Uterus (tissue), 4 donors: Measurements from ENCODE around the gene AGL. TPM values are rescaled to one million over a fixed set of nuclear protein-coding genes. Genes with fewer than 3 reads are reported as not detected.
"Not testable (repeated sequence)": the region's sequence is repeated elsewhere in the genome, so short reads cannot be mapped to it uniquely, and the experiment has no call there.

ENCODE experiments used
- DNase-seq, 2 donors: peaks; one replicate each; pipeline ENCODE4 v3.0.0-alpha.2; 2019 to 2020
- H3K27ac ChIP-seq, 2 donors: fragments of 200-600 bp; sonication (generic); 1 replicate in 1 of 2; 2 replicates in 1 of 2; pipeline ENCODE4 v1.5.1; 2016 to 2018
- H3K27me3 ChIP-seq, 2 donors: fragments of 200-600 bp; sonication (generic); one replicate each; pipeline ENCODE4 v1.5.1; 2018 to 2019; ENCODE audit warnings: control low read depth in 1 of 2
- H3K36me3 ChIP-seq, 2 donors: fragments of 200-600 bp; sonication (generic); one replicate each; pipeline ENCODE4 v1.5.1; 2019; ENCODE audit warnings: control low read depth in 1 of 2
- H3K4me1 ChIP-seq, 2 donors: fragments of 200-600 bp; sonication (generic); one replicate each; pipeline ENCODE4 v1.5.1; 2018 to 2019; ENCODE audit warnings: control low read depth in 1 of 2
- H3K4me3 ChIP-seq, 2 donors: fragments of 200-600 bp; sonication (generic); 1 replicate in 1 of 2; 2 replicates in 1 of 2; pipeline ENCODE4 v1.5.1; 2018 to 2019; ENCODE audit warnings: mild to moderate bottlenecking in 1 of 2
- H3K9me3 ChIP-seq, 2 donors: fragments of 200-600 bp; sonication (generic); one replicate each; pipeline ENCODE4 v1.5.1; 2019; ENCODE audit warnings: control low read depth in 1 of 2
- POLR2A ChIP-seq, 2 donors: fragments of 450-650 bp; IDR thresholded peaks; one replicate each; pipeline ENCODE4 v1.6.1; 2016; ENCODE audit warnings: antibody characterized with exemption in 2 of 2, mild to moderate bottlenecking in 1 of 2, moderate library complexity in 1 of 2
- intact Hi-C: fragments of 100-400 bp; cut with DNase I; formaldehyde crosslinking; loops from one replicate; pipeline ENCODE4 v1.15.1; 2023; ENCODE audit warnings: low total_unique reads
- total RNA-seq, 4 donors: library from RNA; depleted of rRNA in 3 of 4; stranded (reverse); fragments of >200 nt in 3 of 4; gene quantifications; one replicate each; pipeline versions ENCODE4 v1.1.0 to v1.2.4, GENCODE V29; 2014 to 2023
- TF ChIP-seq, protein P1 (sequence below), 4 experiments: fragments of 200-600 bp in 2 of 4; fragments of 450-650 bp in 2 of 4; sonication (generic) in 2 of 4; IDR thresholded peaks; one replicate each; pipeline ENCODE4 v1.5.1; 2016 to 2019; ENCODE audit warnings: antibody characterized with exemption in 4 of 4, mild to moderate bottlenecking in 2 of 4, moderate library complexity in 1 of 4
- donor health status: DM: yes; HTN: yes; CAD: no.

The AGL gene
- total RNA-seq, 4 donors from 2014 or later: 10.5 to 27.9 (median 14.2) TPM

DNA sequence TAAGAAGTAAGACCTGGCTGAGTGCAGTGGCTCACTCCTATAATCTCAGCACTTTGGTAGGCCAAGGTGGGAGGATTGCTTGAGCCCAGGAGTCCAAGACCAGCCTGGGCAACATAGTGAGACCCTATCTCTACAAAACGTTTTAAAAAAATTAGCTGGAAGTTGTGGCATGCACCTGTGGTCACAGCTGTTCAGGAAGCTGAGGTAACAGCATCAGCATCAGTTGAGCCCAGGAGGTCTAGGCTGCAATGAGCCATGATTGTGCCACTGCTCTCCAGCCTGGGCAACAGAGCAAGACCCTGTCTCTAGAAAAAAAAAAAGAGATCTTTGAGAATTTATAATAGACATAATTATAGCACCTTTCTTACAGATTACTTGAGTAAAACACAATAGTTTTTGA is 36.0 kb downstream of the AGL start:
- intact Hi-C loops: no loop called here
- Histone ChIP-seq H3K4me3 (no peak overlapping the region), H3K4me1 (no peaks in the 10 kb centered on the region), H3K36me3 (no peaks in the 10 kb centered on the region), H3K27ac (no peak overlapping the region), H3K9me3 (no peaks in the 10 kb centered on the region), H3K27me3 (no peaks in the 10 kb centered on the region)
- DNase-seq: no peak
- TF ChIP-seq, protein P1, sequence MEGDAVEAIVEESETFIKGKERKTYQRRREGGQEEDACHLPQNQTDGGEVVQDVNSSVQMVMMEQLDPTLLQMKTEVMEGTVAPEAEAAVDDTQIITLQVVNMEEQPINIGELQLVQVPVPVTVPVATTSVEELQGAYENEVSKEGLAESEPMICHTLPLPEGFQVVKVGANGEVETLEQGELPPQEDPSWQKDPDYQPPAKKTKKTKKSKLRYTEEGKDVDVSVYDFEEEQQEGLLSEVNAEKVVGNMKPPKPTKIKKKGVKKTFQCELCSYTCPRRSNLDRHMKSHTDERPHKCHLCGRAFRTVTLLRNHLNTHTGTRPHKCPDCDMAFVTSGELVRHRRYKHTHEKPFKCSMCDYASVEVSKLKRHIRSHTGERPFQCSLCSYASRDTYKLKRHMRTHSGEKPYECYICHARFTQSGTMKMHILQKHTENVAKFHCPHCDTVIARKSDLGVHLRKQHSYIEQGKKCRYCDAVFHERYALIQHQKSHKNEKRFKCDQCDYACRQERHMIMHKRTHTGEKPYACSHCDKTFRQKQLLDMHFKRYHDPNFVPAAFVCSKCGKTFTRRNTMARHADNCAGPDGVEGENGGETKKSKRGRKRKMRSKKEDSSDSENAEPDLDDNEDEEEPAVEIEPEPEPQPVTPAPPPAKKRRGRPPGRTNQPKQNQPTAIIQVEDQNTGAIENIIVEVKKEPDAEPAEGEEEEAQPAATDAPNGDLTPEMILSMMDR (IDR thresholded peaks at IDR 0.05): no peak
- no peak for TF ChIP-seq POLR2A (IDR thresholded peaks at IDR 0.05)

DNA sequence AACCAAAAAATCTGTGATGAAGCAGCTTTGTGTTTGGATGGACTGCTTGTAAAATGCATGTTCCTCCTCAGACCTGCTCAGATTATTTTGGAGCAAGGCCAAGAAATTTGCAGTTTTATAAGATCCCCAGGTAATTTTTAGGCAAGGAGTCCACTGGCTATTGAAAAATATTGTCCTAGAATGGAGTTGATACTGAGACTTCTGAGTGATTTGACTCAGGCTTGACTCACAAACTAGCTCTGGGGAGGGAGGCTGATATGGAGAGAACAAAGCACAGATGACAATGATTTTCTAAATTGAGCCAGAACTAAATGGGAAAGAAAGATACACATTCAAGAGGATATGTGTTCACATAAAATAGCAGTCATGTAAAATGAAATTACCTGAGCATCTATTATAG is 36.7 kb downstream of the AGL start:
- no peak for DNase-seq
- Histone ChIP-seq H3K36me3 (no peaks in the 10 kb centered on the region), H3K27me3 (no peaks in the 10 kb centered on the region), H3K4me3 (no peak overlapping the region), H3K4me1 (no peaks in the 10 kb centered on the region), H3K9me3 (no peaks in the 10 kb centered on the region), H3K27ac (no peak overlapping the region)
- TF ChIP-seq, protein P1 (IDR thresholded peaks at IDR 0.05): no peak
- no peak for TF ChIP-seq POLR2A (IDR thresholded peaks at IDR 0.05)
- intact Hi-C loops: no loop called here

DNA sequence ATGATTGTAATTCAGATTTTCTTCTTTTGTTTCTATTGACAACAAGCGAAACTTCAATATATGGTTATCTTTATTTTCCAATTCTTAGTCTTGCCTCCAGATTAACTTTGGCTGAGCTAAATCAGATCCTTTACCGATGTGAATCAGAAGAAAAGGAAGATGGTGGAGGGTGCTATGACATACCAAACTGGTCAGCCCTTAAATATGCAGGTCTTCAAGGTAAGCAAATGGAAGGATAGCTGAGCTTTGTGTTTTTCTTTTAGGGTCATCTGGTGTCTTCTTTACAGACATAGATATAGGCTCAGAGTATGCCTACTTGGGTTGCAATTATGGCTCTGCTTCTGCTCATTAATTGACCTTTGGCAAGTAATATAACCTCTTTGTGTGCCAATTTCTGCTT is 37.7 kb downstream of the AGL start:
- intact Hi-C loops: no loop called here
- H3K36me3 ChIP-seq: no peaks in the 10 kb centered on the region
- H3K4me1 ChIP-seq: no peaks in the 10 kb centered on the region
- TF ChIP-seq, protein P1 (IDR thresholded peaks at IDR 0.05): no peak
- no peak for TF ChIP-seq POLR2A (IDR thresholded peaks at IDR 0.05)
- H3K27me3 ChIP-seq: no peaks in the 10 kb centered on the region
- H3K4me3 ChIP-seq: no peak overlapping the region
- DNase-seq: no peak
- no peak overlapping the region for H3K27ac ChIP-seq
- H3K9me3 ChIP-seq: no peaks in the 10 kb centered on the region

DNA sequence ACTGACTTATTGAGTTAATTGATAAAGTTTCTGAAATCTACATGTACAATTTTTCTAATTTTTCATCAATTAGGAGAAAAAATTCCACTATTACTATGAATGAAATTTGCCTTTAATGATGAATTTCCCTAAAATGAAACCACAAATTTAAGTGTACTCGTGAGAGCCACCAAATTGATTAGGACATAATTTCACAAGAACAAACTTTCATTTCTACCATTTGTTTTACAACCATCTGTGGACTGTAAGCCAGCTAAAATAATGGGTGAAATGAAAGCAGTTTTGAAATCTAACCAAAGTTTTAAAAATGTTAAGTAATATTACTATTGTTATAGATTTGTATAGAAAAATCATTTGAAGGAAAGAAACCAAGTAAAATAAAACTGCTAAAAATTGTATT is 41.8 kb downstream of the AGL start:
- no peak for DNase-seq
- TF ChIP-seq, protein P1 (IDR thresholded peaks at IDR 0.05): no peak
- TF ChIP-seq POLR2A (IDR thresholded peaks at IDR 0.05): no peak
- Histone ChIP-seq H3K36me3 (no peaks in the 10 kb centered on the region), H3K4me3 (no peak overlapping the region), H3K27me3 (no peaks in the 10 kb centered on the region), H3K27ac (no peak overlapping the region), H3K4me1 (no peaks in the 10 kb centered on the region), H3K9me3 (no peaks in the 10 kb centered on the region)
- intact Hi-C loops: no loop called here

DNA sequence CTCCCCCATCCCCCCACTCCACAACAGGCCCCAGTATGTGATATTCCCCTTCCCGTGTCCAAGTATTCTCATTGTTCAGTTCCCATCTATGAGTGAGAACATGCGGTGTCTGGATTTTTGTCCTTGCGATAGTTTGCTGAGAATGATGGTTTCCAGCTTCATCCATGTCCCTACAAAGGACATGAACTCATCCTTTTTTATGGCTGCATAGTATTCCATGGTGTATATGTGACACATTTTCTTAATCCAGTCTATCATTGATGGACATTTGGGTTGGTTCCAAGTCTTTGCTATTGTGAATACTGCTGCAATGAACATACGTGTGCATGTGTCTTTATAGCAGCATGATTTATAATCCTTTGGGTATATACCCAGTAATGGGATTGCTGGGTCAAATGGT is 53.1 kb downstream of the AGL start:
- H3K4me3 ChIP-seq, DNase-seq, H3K27me3 ChIP-seq, H3K4me1 ChIP-seq, H3K9me3 ChIP-seq, intact Hi-C loops, H3K27ac ChIP-seq, H3K36me3 ChIP-seq: not testable (repeated sequence)

DNA sequence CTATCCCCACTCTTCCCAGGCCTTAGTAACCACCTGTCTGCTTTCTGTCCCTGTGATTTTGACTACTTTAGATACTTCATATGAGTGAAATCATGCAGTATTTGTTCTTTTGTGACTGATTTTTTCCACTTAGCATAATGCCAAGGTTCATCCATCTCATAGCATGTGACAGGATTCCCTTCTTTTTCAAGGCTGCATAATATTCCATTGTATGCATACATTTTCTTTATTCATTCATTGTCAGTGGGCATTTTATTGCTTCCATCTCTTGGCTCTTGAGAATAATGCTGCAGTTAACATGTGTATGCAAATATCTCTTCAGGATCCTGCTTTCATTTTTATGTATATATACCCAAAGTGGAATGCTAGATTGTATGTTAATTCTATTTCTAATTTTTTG is 56.4 kb downstream of the AGL start:
- H3K4me1 ChIP-seq: no peaks in the 10 kb centered on the region
- no peaks in the 10 kb centered on the region for H3K36me3 ChIP-seq
- no peak overlapping the region for H3K27ac ChIP-seq
- DNase-seq: no peak
- intact Hi-C loops: no loop called here
- no peak for TF ChIP-seq POLR2A (IDR thresholded peaks at IDR 0.05)
- TF ChIP-seq, protein P1 (IDR thresholded peaks at IDR 0.05): no peak
- H3K9me3 ChIP-seq: no peaks in the 10 kb centered on the region
- H3K4me3 ChIP-seq: no peak overlapping the region
- H3K27me3 ChIP-seq: no peaks in the 10 kb centered on the region
